Measurements from ENCODE around the gene ZNF688. TPM values are rescaled to one million over a fixed set of nuclear protein-coding genes. Genes with fewer than 3 reads are reported as not detected.

The ZNF688 gene
- total and polyA plus RNA-seq, 9 of the 15 experiments (the other 6 are each of a cell fraction or from before 2014, with no cell fraction given), result 0.48 to 12.9 (median 4.5) TPM

GRCh38 chr16:30585400-30586191 is 14.1 kb upstream of the ZNF688 start, which contains the start of gene ZNF785 (continued):
- TF ChIP-seq NCOR1 (IDR thresholded peaks at IDR 0.05), result no peak
- peak; percentile 94 for TF ChIP-seq CXXC5 (CRISPR knock-in tag; IDR thresholded peaks at IDR 0.05)
- no peak for TF ChIP-seq POU5F1 (IDR thresholded peaks at IDR 0.05; ENCODE audit: borderline replicate concordance, low read depth, low read length, partially characterized antibody)
- 0 out of 2 replicates have a peak, but pooled peaks have one; percentile 31 for TF ChIP-seq KLF16 (IDR thresholded peaks at IDR 0.05)
- TF ChIP-seq, protein P1, sequence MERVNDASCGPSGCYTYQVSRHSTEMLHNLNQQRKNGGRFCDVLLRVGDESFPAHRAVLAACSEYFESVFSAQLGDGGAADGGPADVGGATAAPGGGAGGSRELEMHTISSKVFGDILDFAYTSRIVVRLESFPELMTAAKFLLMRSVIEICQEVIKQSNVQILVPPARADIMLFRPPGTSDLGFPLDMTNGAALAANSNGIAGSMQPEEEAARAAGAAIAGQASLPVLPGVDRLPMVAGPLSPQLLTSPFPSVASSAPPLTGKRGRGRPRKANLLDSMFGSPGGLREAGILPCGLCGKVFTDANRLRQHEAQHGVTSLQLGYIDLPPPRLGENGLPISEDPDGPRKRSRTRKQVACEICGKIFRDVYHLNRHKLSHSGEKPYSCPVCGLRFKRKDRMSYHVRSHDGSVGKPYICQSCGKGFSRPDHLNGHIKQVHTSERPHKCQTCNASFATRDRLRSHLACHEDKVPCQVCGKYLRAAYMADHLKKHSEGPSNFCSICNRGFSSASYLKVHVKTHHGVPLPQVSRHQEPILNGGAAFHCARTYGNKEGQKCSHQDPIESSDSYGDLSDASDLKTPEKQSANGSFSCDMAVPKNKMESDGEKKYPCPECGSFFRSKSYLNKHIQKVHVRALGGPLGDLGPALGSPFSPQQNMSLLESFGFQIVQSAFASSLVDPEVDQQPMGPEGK (CRISPR knock-in tag; IDR thresholded peaks at IDR 0.05; ENCODE audit: borderline replicate concordance), result no peak
- TF ChIP-seq ZNF134 (CRISPR knock-in tag; conservative IDR thresholded peaks at IDR 0.05), result no peak
- TF ChIP-seq CGGBP1 (CRISPR knock-in tag; IDR thresholded peaks at IDR 0.05), result no peak
- TF ChIP-seq NFIC (IDR thresholded peaks at IDR 0.05), result peak; percentile 72
- TF ChIP-seq TRIM24 (IDR thresholded peaks at IDR 0.05), result peak in 1 of 2 experiments; percentile 76; a peak in 2 of 4 replicates
- no peak for TF ChIP-seq RFX7 (CRISPR knock-in tag; IDR thresholded peaks at IDR 0.05)
- TF ChIP-seq RBM34 (IDR thresholded peaks at IDR 0.05; ENCODE audit: borderline replicate concordance, insufficient read depth, low read length), result no peak
- peak; percentile 54; the same call in 1 of the 2 replicates for TF ChIP-seq HDAC8 (tag; IDR thresholded peaks at IDR 0.05)
- peak; percentile 89 for TF ChIP-seq HCFC1 (IDR thresholded peaks at IDR 0.05; ENCODE audit: low read depth, low read length)
- TF ChIP-seq ILF3 (IDR thresholded peaks at IDR 0.05; ENCODE audit: borderline replicate concordance), result no peak; the same call in 1 of the 2 replicates
- no peak for TF ChIP-seq KLF10 (CRISPR knock-in tag; IDR thresholded peaks at IDR 0.05)
- TF ChIP-seq NFE2L1 (tag; IDR thresholded peaks at IDR 0.05; ENCODE audit: borderline replicate concordance, low read depth), result no peak
- TF ChIP-seq, protein P2, sequence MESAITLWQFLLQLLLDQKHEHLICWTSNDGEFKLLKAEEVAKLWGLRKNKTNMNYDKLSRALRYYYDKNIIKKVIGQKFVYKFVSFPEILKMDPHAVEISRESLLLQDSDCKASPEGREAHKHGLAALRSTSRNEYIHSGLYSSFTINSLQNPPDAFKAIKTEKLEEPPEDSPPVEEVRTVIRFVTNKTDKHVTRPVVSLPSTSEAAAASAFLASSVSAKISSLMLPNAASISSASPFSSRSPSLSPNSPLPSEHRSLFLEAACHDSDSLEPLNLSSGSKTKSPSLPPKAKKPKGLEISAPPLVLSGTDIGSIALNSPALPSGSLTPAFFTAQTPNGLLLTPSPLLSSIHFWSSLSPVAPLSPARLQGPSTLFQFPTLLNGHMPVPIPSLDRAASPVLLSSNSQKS (CRISPR knock-in tag; IDR thresholded peaks at IDR 0.05), result no peak
- TF ChIP-seq GTF2E2 (tag; IDR thresholded peaks at IDR 0.05), result peak; percentile 67; the same call in 1 of the 2 replicates
- TF ChIP-seq ZNF778 (CRISPR knock-in tag; IDR thresholded peaks at IDR 0.05), result no peak
- peak; percentile 67; the same call in 1 of the 2 replicates for TF ChIP-seq ZNF197 (CRISPR knock-in tag; IDR thresholded peaks at IDR 0.05; ENCODE audit: low read depth)
- TF ChIP-seq ZSCAN32 (CRISPR knock-in tag; IDR thresholded peaks at IDR 0.05), result 0 out of 2 replicates have a peak, but pooled peaks have one; percentile 37
- no peak for TF ChIP-seq CHD4 (IDR thresholded peaks at IDR 0.05; ENCODE audit: insufficient read depth, insufficient replicate concordance, low read depth, low read length, poor library complexity, severe bottlenecking)
- TF ChIP-seq NEUROD1 (IDR thresholded peaks at IDR 0.05; ENCODE audit: borderline replicate concordance, low read depth, low read length, partially characterized antibody), result peak; percentile 93
